HG02970 (cell line): ENCODE results near the gene BTG1.

Source experiments
- ATAC-seq: cut with Tn5 transposase; IDR thresholded peaks from one replicate; pipeline ENCODE4 v1.9.1; 2021; ENCODE audit warnings: mild to moderate bottlenecking, moderate library complexity, moderate number of reproducible peaks; ENCODE audit not compliant: unreplicated experiment, low FRiP score

BTG1 gene, protein sequence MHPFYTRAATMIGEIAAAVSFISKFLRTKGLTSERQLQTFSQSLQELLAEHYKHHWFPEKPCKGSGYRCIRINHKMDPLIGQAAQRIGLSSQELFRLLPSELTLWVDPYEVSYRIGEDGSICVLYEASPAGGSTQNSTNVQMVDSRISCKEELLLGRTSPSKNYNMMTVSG

DNA sequence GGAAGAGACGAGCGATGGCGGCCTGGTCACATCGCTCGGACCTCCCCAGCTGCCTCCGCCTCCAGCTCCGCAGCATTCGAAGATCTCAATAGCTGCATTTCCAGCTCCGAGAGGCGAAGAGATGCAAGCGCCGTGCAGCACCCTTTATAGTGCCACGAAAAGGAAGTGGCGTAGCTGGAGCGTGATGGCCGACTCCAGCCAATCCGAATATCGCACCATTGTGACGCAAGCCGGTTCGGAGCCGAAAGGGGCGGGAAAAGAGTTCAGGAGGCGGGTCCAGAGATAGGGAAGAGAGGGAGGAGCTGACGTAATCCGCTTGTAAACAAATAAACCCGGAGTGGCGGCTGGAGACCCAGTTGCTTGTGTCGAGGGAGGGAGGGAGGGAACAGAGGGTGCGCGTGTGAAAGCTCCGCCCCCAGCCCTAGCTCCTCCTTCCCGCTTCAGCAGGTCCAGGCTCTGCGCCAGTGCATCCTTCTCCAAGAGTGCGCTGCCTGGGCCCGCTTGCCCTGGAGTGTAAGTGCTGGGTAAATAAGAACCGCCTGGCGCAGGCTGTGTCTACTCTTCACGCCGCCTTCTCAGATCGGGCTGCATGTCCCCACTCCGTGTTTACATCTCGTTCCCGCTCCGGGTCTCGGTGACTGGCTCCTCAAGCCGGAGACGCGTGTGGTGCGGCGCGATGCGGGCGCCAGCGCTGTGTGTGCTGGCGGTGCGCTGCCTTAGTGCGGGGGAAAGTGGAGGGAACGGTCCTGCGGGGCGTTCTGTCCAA, at the start of gene BTG1:
BTG1 (minus strand) TSS at position 116 of the 766 bp plus-strand sequence. CDS start 311 bp downstream, outside the sequence.
- ATAC-seq = peak; percentile 68

DNA sequence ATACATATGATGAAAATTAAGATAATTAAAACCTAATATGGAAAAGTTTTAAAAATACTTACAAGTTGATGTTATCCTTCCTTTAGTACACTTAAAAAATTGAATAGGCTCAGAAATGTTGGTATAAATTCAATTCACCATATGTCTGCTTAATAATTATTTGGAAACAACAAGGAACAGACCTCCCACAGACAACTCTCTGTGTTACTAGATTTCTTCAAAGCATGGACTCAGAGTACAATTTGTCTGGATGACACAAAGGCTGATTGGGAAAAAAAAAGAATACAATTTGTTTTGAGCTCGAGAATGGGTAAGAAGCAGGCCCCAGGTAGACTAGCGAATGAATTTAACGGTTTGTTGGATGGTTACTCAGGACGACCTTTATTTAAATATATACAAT, 48.9 kb upstream of the BTG1 start:
- no peak for ATAC-seq

DNA sequence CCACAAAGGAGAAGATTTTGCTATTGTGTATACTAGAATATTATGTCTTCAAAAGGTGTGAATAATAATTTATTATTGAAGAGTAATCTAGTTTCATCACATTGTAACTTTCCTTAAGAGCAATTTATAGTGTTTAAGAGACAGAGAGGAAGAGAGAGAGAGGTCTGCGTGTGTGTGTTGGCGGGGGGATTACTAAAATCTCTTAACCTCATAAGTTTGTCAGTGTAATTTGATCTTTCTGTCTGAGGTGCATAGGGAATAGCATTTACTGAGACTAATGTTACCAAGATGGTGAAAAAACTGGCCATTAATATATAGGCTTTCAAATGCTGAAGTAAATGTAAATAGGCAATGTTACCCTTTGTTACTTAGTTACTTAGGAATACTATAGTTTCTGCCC, 48.2 kb upstream of the BTG1 start:
- no peak for ATAC-seq

DNA sequence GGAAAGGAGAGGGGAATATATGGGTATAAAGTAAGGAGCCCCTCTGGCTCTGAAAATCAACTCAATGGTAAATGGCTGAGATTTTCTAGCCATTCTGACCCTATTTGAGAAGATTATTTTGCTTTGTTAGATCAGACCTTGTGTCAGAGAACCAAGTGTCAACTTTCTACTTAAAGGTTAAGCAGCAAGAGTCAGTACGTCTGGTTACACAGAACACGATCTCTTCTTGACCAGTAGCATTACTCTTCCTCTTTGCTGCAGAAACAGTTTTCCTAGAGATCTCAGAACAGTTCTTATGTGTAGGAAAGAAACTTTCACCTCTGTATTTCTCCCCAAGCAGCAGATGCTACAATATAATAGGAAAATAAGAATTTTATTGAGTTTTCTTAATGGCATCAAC, 47.4 kb upstream of the BTG1 start:
- ATAC-seq = no peak

DNA sequence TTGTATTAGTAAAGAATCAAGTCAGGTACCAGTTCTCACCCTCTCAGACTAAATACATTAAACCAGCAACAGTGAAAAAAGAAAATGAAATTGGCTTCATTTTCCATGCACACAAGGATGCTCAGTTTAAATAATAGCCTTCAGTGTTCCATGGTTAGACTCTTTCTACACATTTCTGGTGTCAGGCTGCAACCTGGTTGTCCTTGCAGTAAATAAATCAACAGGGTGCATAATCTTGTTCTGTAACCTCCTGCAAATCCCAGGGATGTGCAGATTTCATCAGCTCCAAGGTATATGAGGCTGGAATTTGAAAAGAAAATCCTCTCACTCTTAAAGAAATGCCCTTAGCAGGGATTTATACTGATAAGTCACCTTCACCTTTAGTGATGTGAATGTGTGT, 46.7 kb upstream of the BTG1 start:
- no peak for ATAC-seq

DNA sequence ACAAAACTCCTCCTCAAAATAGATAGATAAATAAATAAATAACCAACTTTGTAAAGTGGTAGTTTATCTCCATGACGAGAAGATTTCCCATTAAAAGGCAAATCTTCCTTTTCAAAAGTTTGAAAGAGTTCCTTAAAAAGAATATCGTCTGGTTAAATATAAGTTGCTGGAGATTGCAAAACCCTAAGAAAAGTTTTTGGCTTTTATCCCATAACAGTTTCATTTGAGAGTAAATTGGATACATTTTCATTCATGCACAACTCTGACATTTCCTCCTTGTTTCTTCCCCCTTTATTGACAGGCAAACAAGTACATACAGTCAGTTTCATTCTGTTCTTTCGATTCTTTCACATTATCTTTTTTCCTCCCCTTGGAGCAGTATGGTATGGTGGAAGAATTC, 45.4 kb upstream of the BTG1 start:
- no peak for ATAC-seq

DNA sequence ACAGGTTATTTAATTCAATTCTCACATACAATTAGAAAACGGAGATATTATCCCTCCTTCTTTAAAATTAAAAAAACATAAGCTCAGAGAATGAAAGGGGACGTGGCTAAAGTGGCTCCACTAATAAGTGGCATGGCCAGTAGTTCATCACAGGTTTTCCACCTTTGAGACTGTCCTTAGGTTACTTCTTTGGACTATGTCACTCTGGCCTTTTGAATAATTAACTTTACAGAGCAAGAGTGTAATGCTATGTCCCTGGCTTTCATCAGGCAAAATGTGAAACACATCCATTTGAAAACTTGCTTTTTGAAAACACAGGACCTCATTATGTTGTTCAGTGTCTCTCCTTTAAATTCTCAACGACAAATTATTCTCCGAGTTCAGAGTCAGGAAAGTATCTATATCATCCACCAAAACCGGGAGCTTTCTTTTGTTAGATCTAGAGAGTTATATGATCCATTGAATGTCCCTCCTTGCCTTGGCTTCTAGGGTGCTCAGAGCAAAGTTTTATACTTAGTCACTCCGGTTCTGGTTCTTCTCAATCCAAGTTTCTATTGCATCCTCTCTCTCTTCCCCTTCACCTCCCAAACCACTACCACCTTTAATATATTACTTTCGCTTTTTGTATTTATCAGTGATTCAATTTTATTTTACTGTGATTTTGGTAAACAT, 43.0 kb upstream of the BTG1 start:
- no peak for ATAC-seq

DNA sequence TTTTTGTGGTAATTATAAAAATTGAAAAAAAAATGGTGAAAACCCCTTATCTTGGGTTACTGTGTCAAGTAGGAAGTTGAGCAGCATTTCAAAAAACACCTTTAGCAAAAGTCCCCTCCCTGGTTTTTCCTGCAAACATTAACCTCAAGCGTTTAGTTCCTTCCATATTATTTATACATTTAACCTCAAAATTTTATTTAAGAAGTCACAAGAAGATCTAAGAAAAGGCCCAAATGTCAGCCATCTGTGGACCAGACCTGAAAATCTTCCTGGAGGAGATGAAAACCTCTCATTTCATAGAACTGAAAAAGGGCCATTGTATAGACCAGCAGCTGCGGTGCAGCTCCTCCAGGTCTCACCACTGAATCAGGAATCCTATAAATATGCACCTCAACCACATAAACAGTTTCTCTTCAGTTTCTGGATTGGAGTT, 40.4 kb upstream of the BTG1 start:
- ATAC-seq = no peak

DNA sequence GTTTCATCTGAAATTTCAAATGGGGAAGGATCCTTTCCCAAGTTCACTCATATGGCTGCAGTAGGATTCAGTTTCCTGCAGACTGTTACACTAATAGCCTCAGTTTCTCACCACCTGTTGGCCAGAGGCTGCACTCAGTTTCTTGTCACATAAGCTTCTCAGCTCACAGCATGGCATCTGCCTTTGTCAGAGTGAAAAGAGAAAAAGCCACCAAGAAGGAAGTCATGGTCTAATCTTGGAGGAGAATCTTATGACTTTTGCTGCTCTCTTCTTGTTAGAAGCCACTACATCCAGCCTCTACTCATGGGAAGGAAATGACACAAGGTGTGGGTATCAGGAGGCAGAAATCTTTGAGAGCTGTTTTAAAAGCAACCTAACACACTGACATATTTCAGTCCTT, 39.4 kb upstream of the BTG1 start:
- ATAC-seq = no peak

DNA sequence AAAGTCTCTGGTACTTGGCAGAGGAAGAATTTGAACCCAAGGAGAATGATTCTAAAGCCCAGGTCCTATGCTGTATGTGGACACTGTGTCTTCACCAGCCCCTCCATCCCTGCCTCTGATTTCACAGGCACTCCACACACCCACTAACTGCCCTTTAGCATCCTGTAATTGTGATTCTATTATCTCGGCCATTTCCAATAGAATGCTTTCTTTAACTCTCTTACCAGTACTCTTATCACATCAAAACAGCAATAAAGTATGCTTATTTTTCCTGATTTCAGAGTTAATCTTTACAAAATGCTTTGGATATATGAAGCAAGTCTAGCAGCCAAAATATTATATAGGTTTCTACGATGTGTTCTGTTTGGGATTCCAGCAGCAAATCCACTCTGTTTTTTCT, 37.9 kb upstream of the BTG1 start:
- no peak for ATAC-seq

DNA sequence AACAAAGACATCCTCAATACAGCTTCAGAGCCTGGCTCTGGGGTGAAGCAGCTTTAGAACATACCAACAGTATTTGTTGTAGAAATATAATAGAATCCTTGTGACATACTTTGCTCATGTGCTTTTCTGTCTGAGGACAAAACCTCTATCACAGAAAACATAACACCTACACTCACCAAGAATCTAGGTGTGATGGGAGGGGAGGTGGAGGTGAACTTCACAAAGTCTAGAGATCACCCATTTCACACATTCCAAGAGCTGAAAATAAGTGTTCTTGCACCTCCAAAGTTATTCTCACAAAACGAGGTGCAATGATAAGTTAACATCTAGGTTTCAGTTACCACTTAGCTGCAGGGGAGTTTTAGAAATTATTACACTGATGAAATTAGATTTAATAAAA, 32.7 kb upstream of the BTG1 start:
- no peak for ATAC-seq

DNA sequence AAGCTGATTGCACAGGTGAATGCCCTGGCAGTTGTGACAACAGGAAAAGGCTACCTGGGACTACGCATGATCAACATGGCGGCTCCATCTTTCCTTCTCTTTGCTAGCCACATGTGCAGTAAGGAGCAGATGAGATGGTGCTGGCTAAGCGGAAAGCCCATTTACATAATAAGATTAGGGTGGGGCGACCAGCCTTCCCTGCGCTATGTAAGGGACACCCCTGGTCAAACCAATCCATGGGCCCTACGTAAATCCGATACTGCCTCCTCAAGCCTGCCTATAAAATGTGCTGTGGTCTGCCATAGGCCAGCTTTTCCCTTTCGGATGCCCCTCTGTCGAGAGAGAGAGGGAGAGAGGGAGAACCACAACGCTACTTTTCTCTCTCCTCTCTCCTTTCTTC, 31.0 kb upstream of the BTG1 start:
- ATAC-seq = no peak

DNA sequence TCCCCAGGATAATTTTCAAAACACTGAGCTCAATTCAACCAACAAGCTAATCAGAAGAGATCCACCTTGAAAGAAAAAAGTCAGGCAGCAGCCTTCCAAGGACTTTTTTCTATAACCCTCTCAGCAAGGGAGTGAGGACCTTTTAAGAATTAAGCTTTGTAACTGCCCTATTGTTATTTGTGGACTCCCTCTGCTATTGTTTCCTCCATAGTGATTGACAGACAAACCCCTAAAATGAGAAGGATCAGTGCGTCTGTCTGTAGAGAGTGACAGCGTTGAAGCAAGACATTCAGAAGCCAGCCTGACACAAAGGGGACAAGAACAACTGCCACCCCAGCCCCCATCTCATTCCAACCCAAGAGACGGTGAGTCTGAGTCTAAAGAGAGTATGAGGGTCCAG, 30.3 kb upstream of the BTG1 start:
- ATAC-seq = no peak

DNA sequence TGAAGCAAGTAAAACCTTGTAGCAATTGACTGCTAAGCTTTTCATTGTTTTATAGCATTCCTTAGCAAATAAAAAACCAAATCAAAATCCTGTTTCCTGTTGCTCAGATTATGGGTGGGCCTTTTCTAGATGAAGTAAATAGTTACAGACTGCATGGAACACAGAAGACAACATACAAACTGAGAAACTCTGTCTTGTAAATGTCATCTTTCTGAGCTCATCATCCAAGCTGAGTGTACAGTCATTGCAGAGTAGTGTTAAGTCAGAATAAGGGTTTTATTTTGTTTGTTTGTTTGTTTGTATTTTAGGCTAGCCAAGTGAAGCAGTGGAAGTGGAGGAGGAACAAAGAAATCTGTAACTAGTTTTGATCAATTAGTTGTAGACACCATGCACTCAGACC, 24.4 kb upstream of the BTG1 start:
- ATAC-seq = no peak

DNA sequence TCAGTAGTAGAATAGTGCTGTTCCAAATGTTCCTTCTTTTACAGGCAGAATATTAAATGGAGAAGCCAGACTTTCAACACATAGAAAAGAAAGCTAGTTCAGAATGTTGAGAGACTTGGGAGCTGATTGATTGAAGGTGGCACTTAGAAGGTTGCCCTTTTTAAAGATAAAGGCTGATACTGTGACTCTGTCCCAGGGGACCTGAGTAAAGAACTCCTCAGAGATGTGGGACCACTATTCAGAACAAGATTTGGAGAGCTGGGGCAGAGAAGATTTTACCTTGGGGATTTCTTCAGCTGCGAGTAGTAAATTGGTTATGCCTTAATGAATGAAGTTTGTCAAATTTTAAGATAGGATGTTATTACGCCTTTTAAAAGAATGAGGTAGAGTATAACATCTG, 21.4 kb upstream of the BTG1 start:
- no peak for ATAC-seq

DNA sequence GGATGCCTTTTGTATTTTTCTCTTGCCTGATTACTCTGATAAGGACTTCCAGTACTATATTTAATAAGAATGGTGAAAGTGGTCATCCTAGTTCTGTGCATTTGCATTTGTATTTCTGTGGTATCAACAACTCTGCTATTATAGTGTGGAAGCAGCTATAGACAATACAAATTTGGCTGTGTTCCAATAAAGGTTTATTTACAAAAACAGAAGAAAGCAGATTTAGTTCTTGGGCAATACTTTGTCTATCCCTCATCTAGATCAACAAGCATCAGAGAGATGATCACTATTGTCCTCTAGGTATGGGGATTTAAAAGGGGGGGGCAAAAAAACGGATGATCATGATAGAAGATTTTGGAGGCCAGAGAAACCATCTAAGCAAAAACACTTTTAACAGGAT, 19.1 kb upstream of the BTG1 start:
- no peak for ATAC-seq

DNA sequence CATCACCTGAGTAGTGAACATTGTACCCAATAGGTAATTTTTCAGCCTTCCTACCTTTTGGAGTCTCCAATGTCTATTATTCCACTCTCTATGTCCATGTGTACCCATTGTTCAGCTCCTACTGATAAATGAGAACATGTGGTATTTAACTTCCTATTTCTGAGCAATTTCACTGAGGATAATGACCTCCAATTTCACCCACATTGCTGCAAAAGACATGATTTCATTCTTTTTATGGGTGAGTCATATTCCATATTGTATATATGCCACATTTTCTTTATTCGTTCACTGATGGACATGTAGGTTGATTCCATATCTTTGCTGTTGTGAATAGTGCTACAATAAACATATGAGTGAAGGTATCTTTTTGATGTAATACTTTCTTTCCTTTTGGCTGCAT, 16.4 kb upstream of the BTG1 start:
- no peak for ATAC-seq

DNA sequence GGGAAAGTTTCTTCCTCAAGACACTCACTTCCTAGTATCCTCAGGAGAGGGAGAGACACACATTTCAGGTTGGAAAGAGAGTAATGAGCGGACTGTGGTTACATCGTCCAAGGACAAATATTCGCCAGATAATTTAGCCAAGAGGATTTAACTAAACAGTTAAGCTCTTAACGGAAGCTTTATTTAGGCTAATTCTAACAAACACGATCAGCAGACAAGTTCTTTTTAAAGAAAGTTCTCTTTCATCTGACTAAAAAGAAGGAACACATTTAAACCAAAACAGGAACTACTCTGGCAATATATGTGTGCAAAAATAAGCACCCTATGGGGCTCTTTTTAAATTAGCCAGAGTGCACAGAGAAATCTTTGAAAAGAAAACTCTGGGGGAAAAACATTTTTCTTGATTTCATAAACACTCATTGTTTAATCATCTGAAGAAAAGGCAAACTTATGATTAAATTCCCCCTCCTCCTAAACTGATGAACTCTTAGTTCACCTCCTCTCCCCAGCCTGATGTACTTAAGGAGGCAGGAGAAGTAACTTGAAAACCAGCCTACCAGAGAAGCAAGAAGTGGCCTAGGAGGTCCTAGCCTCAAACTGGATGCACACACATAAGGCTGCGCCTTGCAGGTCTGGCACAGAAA, 13.3 kb upstream of the BTG1 start:
- no peak for ATAC-seq

DNA sequence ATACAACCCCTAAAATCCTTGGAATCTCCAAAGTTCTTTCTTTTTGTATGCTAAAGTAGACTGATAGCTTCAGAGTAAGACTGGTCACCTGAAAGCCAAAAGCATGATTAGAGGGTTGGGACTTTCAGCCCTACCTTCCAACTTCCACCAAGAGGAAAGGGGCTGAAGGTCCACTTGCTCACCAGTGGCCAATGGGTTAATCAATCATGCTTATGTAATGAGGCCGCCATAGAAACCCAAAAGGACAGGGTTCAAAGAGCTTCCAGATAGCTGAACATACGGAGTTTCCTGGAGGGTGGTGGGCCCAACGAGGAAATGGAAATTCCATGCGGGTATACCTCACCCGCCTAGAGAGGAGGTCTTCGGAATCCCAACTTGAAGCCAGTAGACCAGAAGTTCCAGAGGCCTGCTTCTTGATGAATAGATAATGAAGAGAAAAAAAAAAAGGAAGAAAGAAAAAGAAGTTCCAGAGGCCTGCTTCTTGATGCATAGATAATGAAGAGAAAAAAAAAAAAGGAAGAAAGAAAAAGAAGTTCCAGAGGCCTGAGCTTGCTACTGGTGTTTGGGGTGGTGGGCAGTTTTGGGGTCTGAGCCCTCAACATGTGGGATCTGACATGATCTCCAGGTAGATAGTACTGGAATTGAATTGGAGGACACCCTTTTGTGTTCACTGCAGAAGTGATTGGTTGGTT, 11.2 kb upstream of the BTG1 start:
- no peak for ATAC-seq

DNA sequence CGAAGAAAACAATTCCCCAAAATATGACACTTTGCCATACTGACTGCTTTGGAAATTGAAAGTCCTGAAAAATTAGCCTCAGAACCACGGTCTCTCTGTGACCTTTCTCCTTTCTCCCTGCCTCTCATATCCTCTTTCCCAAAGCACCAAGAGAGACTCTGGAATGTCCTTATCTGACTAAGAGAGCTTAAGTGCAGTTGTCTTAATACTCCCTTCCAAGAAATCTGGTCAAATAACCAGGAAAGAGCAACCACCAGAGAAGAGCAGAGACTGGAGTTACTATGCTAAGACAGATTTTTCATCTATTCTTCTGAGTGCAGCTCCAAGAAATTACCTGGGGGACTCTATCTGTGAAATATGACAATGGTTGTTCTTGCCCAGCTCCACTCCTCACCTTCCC, 10.5 kb upstream of the BTG1 start:
- ATAC-seq = no peak

DNA sequence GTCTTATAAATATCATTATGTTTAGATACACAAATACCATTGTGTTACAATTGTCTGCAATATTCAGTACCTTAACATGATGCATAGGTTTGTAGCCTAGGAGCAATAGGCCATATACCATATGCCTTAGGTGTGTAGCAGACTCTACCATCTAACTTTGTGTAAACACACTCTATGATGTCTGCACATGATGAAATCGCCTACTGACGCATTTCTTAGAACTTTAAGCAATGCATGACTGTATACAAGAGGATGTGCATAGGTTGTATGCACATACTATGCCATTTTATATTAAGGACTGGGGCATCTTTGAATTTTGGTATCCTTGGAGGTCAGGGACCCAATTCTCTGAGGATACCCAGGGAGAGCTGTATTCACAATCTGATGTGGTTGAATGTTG, 10.1 kb upstream of the BTG1 start:
- ATAC-seq = no peak
